IMR-90 (cell line): ENCODE data around the gene POMGNT1. TPM values are rescaled to one million over a fixed set of nuclear protein-coding genes. Genes with fewer than 3 reads are reported as not detected.

Source experiments
- ATAC-seq: fragments of 200-7000 bp; cut with Tn5 transposase; 2 replicates; pipeline ENCODE4 v1.9.1; 2020; ENCODE audit warnings: low read depth, mild to moderate bottlenecking, moderate library complexity
- BruUV-seq: library from RNA; stranded (reverse); fragments of 400-500 nt; replicated peaks from 2 replicates; lab custom pipeline; 2021; lab: Mats Ljungman, UMichigan
- CTCF ChIA-PET: fragments of 300-600 bp; formaldehyde crosslinking; extraction: SDS; loops from one replicate; lab custom pipeline; 2021; ENCODE audit warnings: antibody characterized with exemption; lab: Yijun Ruan, JAX
- POLR2A ChIA-PET: fragments of 300-600 bp; sonication (Branson Sonifier 250); formaldehyde crosslinking; loops from one replicate; lab custom pipeline; 2022; ENCODE audit warnings: antibody characterized with exemption; ENCODE audit not compliant: unreplicated experiment; lab: Charles Lee
- DNase-seq: peaks from one replicate; pipeline ENCODE4 v3.0.0; 2013
- H2AFZ ChIP-seq: replicated peaks from 2 replicates; pipeline ENCODE3; 2013; ENCODE audit warnings: low read length, mild to moderate bottlenecking; ENCODE audit not compliant: poor library complexity
- H2AK5ac ChIP-seq: 2 replicates; pipeline ENCODE4 v1.6.1; 2013; ENCODE audit warnings: low read depth, low read length, inconsistent platforms
- H2AK9ac ChIP-seq: replicated peaks from 2 replicates; pipeline ENCODE3; 2013; ENCODE audit warnings: mild to moderate bottlenecking, low read depth, low read length, moderate library complexity; ENCODE audit not compliant: poor library complexity
- H2BK120ac ChIP-seq: 2 replicates; pipeline ENCODE4 v1.6.1; 2013; ENCODE audit warnings: low read depth, low read length, inconsistent platforms
- H2BK15ac ChIP-seq: 3 replicates; pipeline ENCODE4 v1.6.1; 2013; ENCODE audit warnings: low read depth, low read length, inconsistent platforms
- H2BK20ac ChIP-seq: 2 replicates; pipeline ENCODE4 v1.6.1; 2013; ENCODE audit warnings: low read depth, mild to moderate bottlenecking, inconsistent platforms, low read length, moderate library complexity
- H2BK5ac ChIP-seq: 2 replicates; pipeline ENCODE4 v1.6.1; 2013; ENCODE audit warnings: mild to moderate bottlenecking, low read depth, low read length, inconsistent platforms; ENCODE audit not compliant: poor library complexity, severe bottlenecking
- H3K14ac ChIP-seq: replicated peaks from 2 replicates; pipeline ENCODE4 v1.6.1; 2013; ENCODE audit warnings: low read depth, low read length, inconsistent platforms
- H3K18ac ChIP-seq: 2 replicates; pipeline ENCODE4 v1.6.1; 2013; ENCODE audit warnings: low read depth, low read length, control low read depth
- H3K23ac ChIP-seq: 2 replicates; pipeline ENCODE4 v1.6.1; 2013; ENCODE audit warnings: low read depth, low read length, inconsistent platforms
- H3K27ac ChIP-seq: 2 replicates; pipeline ENCODE4 v1.5.1; 2013; ENCODE audit warnings: mild to moderate bottlenecking, control low read depth, low read length; ENCODE audit not compliant: insufficient read depth
- H3K27me3 ChIP-seq: 2 replicates; pipeline ENCODE4 v1.6.1; 2013; ENCODE audit warnings: low read length; ENCODE audit not compliant: control insufficient read depth, insufficient read depth
- H3K36me3 ChIP-seq: 2 replicates; pipeline ENCODE4 v1.6.1; 2013; ENCODE audit warnings: low read length, mixed read lengths; ENCODE audit not compliant: control insufficient read depth, insufficient read depth
- H3K4ac ChIP-seq: 2 replicates; pipeline ENCODE4 v1.6.1; 2013; ENCODE audit warnings: low read depth, low read length, inconsistent platforms
- H3K4me1 ChIP-seq: 2 replicates; pipeline ENCODE4 v1.6.1; 2013; ENCODE audit warnings: low read length, mixed read lengths; ENCODE audit not compliant: control insufficient read depth, insufficient read depth
- H3K4me2 ChIP-seq: 2 replicates; pipeline ENCODE4 v1.6.1; 2013; ENCODE audit warnings: low read depth, mild to moderate bottlenecking, control low read depth, low read length, moderate library complexity
- H3K4me3 ChIP-seq: 2 replicates; pipeline ENCODE4 v1.5.1; 2013; ENCODE audit warnings: low read depth, mild to moderate bottlenecking, control low read depth, low read length, moderate library complexity; ENCODE audit not compliant: insufficient read depth
- H3K56ac ChIP-seq: 2 replicates; pipeline ENCODE4 v1.6.1; 2013; ENCODE audit warnings: low read length, inconsistent platforms; ENCODE audit not compliant: insufficient read depth; ENCODE audit errors: extremely low read depth
- H3K79me1 ChIP-seq, 2 experiments: 2 replicates each; pipeline ENCODE4 v1.6.1; 2013; ENCODE audit warnings: low read length in 2 of 2, inconsistent platforms in 1 of 2, low read depth in 1 of 2
- H3K9ac ChIP-seq: 2 replicates; pipeline ENCODE4 v1.6.1; 2013; ENCODE audit warnings: low read depth, low read length, control low read depth
- H3K9me1 ChIP-seq: 2 replicates; pipeline ENCODE4 v1.6.1; 2013; ENCODE audit warnings: low read length, inconsistent platforms; ENCODE audit not compliant: insufficient read depth
- H3K9me3 ChIP-seq: 2 replicates; pipeline ENCODE4 v1.6.1; 2013; ENCODE audit warnings: low read length; ENCODE audit not compliant: control insufficient read depth, insufficient read depth
- H4K20me1 ChIP-seq: 2 replicates; pipeline ENCODE4 v1.6.1; 2013; ENCODE audit warnings: low read length, inconsistent platforms; ENCODE audit not compliant: insufficient read depth
- H4K5ac ChIP-seq: 2 replicates; pipeline ENCODE4 v1.6.1; 2013; ENCODE audit warnings: mild to moderate bottlenecking, low read depth, low read length, control low read depth
- H4K8ac ChIP-seq, 2 experiments: 2 replicates each; pipeline ENCODE4 v1.6.1; 2013; ENCODE audit warnings: low read depth in 2 of 2, low read length in 2 of 2, control low read depth in 1 of 2, inconsistent platforms in 1 of 2
- H4K91ac ChIP-seq: 2 replicates; pipeline ENCODE4 v1.6.1; 2013; ENCODE audit warnings: low read depth, low read length, inconsistent platforms; ENCODE audit not compliant: insufficient read depth
- BHLHE40 ChIP-seq: fragments of 150-350 bp; IDR thresholded peaks from 2 replicates; pipeline ENCODE4 v1.6.1; 2016; ENCODE audit warnings: mild to moderate bottlenecking, low read depth, low read length
- CEBPB ChIP-seq: IDR thresholded peaks from 2 replicates; pipeline ENCODE4 v1.6.1; 2012; ENCODE audit warnings: low read depth, low read length, improper control_type of control experiment
- CHD1 ChIP-seq: IDR thresholded peaks from 2 replicates; pipeline ENCODE4 v1.6.1; 2012; ENCODE audit warnings: low read depth, low read length, improper control_type of control experiment
- CTCF ChIP-seq: conservative IDR thresholded peaks from 2 replicates; pipeline ENCODE4 v1.5.1; 2012; ENCODE audit warnings: mild to moderate bottlenecking, low read depth, low read length, improper control_type of control experiment
- ELK1 ChIP-seq: fragments of 150-350 bp; IDR thresholded peaks from 2 replicates; pipeline ENCODE4 v1.6.1; 2016; ENCODE audit warnings: low read depth, mild to moderate bottlenecking, low read length, moderate library complexity, borderline replicate concordance
- FOS ChIP-seq: fragments of 150-350 bp; IDR thresholded peaks from 2 replicates; pipeline ENCODE4 v1.6.1; 2016; ENCODE audit warnings: low read depth, low read length
- MAFK ChIP-seq: IDR thresholded peaks from 2 replicates; pipeline ENCODE4 v1.6.1; 2012; ENCODE audit warnings: low read depth, low read length, improper control_type of control experiment
- MAZ ChIP-seq: IDR thresholded peaks from 2 replicates; pipeline ENCODE4 v1.6.1; 2012; ENCODE audit warnings: low read depth, mild to moderate bottlenecking, low read length, improper control_type of control experiment, moderate library complexity, borderline replicate concordance
- NFE2L2 ChIP-seq: fragments of 150-350 bp; IDR thresholded peaks from 2 replicates; pipeline ENCODE4 v1.6.1; 2016; ENCODE audit warnings: low read depth, mild to moderate bottlenecking, low read length
- RAD21 ChIP-seq: IDR thresholded peaks from 2 replicates; pipeline ENCODE4 v1.6.1; 2012; ENCODE audit warnings: low read length, improper control_type of control experiment
- RCOR1 ChIP-seq: IDR thresholded peaks from 2 replicates; pipeline ENCODE4 v1.6.1; 2012; ENCODE audit warnings: mild to moderate bottlenecking, low read length, improper control_type of control experiment; ENCODE audit not compliant: insufficient replicate concordance
- RFX5 ChIP-seq: IDR thresholded peaks from 2 replicates; pipeline ENCODE4 v1.8.0; 2012; ENCODE audit warnings: low read depth, mild to moderate bottlenecking, low read length, moderate library complexity
- SMC3 ChIP-seq: fragments of 150-350 bp; IDR thresholded peaks from 2 replicates; pipeline ENCODE4 v1.6.1; 2016; ENCODE audit warnings: low read depth, mild to moderate bottlenecking, antibody characterized with exemption, low read length, moderate library complexity
- WGBS, 2 experiments: methylation state at CpG; one replicate each; pipeline versions ENCODE4 v1.1.5 to v1.1.7; 2013; ENCODE audit warnings: missing lambda C conversion rate in 2 of 2; ENCODE audit not compliant: insufficient read length in 1 of 2; ENCODE audit errors: extremely low coverage in 2 of 2; 5-methylcytosine and 5-hydroxymethylcytosine counted together
- dilution Hi-C: fragments of 300-500 bp; cut with HindIII; formaldehyde crosslinking; loops from one replicate; pipeline ENCODE4 v1.14.3; 2018; ENCODE audit warnings: low sequenced_read_pairs; ENCODE audit not compliant: unreplicated experiment
- in situ Hi-C: fragments of 300-500 bp; cut with MboI; formaldehyde crosslinking; loops from 3 replicates; pipeline ENCODE4 v1.14.3; 2019; ENCODE audit warnings: low sequenced_read_pairs, inconsistent platforms, mixed read lengths
- intact Hi-C: fragments of 100-400 bp; cut with micrococcal nuclease; formaldehyde crosslinking; loops from 2 replicates; pipeline ENCODE4 v1.10.0; 2022
- polyA plus RNA-seq, 3 experiments: library from polyadenylated mRNA; depleted of rRNA; stranded (reverse); fragments of >200 nt; gene quantifications; 2 replicates each; pipeline ENCODE4 v1.2.3, GENCODE V29; 2012; ENCODE audit warnings: low replicate concordance in 1 of 3
- total RNA-seq: library from RNA; depleted of rRNA; stranded (reverse); fragments of >200 nt; gene quantifications from 2 replicates; pipeline ENCODE4 v1.2.3, GENCODE V29; 2012
- TF ChIP-seq, protein P1 (sequence below): fragments of 150-350 bp; IDR thresholded peaks from 2 replicates; pipeline ENCODE4 v1.6.1; 2017; ENCODE audit warnings: mild to moderate bottlenecking, antibody characterized with exemption, low read length, low read depth

Gene POMGNT1
- total and polyA plus RNA-seq, 2 of the 4 experiments (the other 2 are of a cell fraction): 54.8 to 65.3 TPM

GRCh38 chr1:46153228-46153627 is 45.0 kb downstream of the POMGNT1 start:
- Histone ChIP-seq H2BK20ac (peak overlapping the region; percentile 6; the same call in 1 of the 2 replicates), H2BK15ac (no peak overlapping the region), H2AK5ac (no peak overlapping the region), H2AFZ (peak overlapping the region; percentile 73), H3K18ac (no peak overlapping the region), H3K27ac (no peak overlapping the region), H4K5ac (no peak overlapping the region), H4K20me1 (no peaks in the 10 kb centered on the region), H3K79me1 (no peaks in the 10 kb centered on the region), H2BK5ac (no peak overlapping the region), H3K56ac (no peak overlapping the region), H2BK120ac (no peak overlapping the region), H3K14ac (no peak overlapping the region; the same call in 1 of the 2 replicates), H3K4me1 (peaks cover 2% of the 10 kb centered on the region; the same call in 1 of the 2 replicates), H3K9ac (no peak overlapping the region), H4K8ac (no peak overlapping the region), H3K4me2 (no peak overlapping the region), H4K91ac (no peak overlapping the region), H3K27me3 (no peaks in the 10 kb centered on the region; the same call in 1 of the 2 replicates), H3K4me3 (no peak overlapping the region), H3K23ac (no peak overlapping the region; the same call in 1 of the 2 replicates), H3K4ac (no peak overlapping the region), H3K9me3 (no peaks in the 10 kb centered on the region), H2AK9ac (no peak overlapping the region), H3K9me1 (no peaks in the 10 kb centered on the region; the same call in 1 of the 2 replicates), H3K36me3 (no peaks in the 10 kb centered on the region)
- dilution Hi-C loops: no loop called here
- in situ Hi-C loops: no loop called here
- 80% methylated on average over 1 of the region's 1 CpG; no CpG with 5 or more reads in 1 of the 2 experiments for WGBS, 2 experiments
- ChIA-PET POLR2A (no interaction called here), CTCF (no interaction called here)
- TF ChIP-seq BHLHE40 (no peak), CHD1 (no peak), MAZ (no peak), CEBPB (no peak), RFX5 (no peak), RCOR1 (no peak), SMC3 (no peak), NFE2L2 (no peak), FOS (no peak), ELK1 (no peak), RAD21 (no peak), CTCF (no peak), MAFK (no peak)
- TF ChIP-seq, protein P1, sequence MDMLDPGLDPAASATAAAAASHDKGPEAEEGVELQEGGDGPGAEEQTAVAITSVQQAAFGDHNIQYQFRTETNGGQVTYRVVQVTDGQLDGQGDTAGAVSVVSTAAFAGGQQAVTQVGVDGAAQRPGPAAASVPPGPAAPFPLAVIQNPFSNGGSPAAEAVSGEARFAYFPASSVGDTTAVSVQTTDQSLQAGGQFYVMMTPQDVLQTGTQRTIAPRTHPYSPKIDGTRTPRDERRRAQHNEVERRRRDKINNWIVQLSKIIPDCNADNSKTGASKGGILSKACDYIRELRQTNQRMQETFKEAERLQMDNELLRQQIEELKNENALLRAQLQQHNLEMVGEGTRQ: no peak
- ATAC-seq: no peak
- BruUV-seq: no TSS peak
- intact Hi-C loops: no loop called here
- peak; percentile 22 for DNase-seq
